Fibroblast of mammary gland (primary cell): ENCODE data around the gene XKR7.

Source experiments
- DNase-seq: peaks from one replicate; pipeline ENCODE4 v3.0.0-alpha.2; 2010; ENCODE audit warnings: low read depth
- H3K4me3 ChIP-seq: 2 replicates; pipeline ENCODE4 v1.5.1; 2011; ENCODE audit warnings: low read depth, mild to moderate bottlenecking, low read length, moderate library complexity; ENCODE audit not compliant: control insufficient read depth
- TF ChIP-seq, protein P1 (sequence below): conservative IDR thresholded peaks from 2 replicates; pipeline ENCODE4 v1.5.1; 2011; ENCODE audit warnings: low read depth, low read length, inconsistent platforms; ENCODE audit not compliant: control insufficient read depth, insufficient read depth

The XKR7 gene

GRCh38 chr20:32009564-32009963 lies 41.6 kb downstream of the XKR7 start:
- TF ChIP-seq, protein P1, sequence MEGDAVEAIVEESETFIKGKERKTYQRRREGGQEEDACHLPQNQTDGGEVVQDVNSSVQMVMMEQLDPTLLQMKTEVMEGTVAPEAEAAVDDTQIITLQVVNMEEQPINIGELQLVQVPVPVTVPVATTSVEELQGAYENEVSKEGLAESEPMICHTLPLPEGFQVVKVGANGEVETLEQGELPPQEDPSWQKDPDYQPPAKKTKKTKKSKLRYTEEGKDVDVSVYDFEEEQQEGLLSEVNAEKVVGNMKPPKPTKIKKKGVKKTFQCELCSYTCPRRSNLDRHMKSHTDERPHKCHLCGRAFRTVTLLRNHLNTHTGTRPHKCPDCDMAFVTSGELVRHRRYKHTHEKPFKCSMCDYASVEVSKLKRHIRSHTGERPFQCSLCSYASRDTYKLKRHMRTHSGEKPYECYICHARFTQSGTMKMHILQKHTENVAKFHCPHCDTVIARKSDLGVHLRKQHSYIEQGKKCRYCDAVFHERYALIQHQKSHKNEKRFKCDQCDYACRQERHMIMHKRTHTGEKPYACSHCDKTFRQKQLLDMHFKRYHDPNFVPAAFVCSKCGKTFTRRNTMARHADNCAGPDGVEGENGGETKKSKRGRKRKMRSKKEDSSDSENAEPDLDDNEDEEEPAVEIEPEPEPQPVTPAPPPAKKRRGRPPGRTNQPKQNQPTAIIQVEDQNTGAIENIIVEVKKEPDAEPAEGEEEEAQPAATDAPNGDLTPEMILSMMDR, result no peak

DNA sequence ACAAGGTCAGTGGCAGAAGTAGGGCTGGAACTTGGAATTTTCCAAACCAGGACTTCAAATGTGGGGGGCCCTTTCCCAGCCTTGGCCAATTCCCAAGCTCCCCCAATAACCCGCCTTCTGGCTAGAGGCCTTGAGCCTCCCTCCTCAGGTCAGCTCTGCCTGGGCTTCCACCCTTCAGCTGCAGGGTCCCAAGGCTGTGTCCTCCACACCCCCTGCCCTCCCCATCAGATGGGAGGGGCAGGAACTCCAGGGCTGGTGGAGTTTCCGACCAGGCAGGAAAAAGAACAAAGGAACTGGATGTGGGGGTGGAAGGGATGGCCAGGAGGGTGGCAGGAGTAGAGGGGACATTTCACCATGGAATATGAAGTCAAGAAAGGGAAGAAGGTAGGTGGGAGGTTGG lies 42.1 kb downstream of the XKR7 start, which contains the start of gene CCM2L:
CCM2L (plus strand) TSS at position 338 of the 400 bp plus-strand sequence; CDS start at position 355, 17 bp downstream.
- TF ChIP-seq, protein P1, result no peak
- DNase-seq, result no peak
- no peak within 1 kb of the TSS for H3K4me3 ChIP-seq

More at GRCh38 chr20:32009564-32009963, 41.6 kb downstream of the XKR7 start:
- no peak overlapping the region for H3K4me3 ChIP-seq
- DNase-seq, result no peak

GRCh38 chr20:32010666-32011065 lies 42.7 kb downstream of the XKR7 start:
- no peak overlapping the region for H3K4me3 ChIP-seq
- TF ChIP-seq, protein P1, result no peak

GRCh38 chr20:32012159-32012688 lies 44.3 kb downstream of the XKR7 start:
- H3K4me3 ChIP-seq, result no peak overlapping the region
- TF ChIP-seq, protein P1, result no peak
- no peak for DNase-seq

More at GRCh38 chr20:32010666-32011065, 42.7 kb downstream of the XKR7 start:
- no peak for DNase-seq

DNA sequence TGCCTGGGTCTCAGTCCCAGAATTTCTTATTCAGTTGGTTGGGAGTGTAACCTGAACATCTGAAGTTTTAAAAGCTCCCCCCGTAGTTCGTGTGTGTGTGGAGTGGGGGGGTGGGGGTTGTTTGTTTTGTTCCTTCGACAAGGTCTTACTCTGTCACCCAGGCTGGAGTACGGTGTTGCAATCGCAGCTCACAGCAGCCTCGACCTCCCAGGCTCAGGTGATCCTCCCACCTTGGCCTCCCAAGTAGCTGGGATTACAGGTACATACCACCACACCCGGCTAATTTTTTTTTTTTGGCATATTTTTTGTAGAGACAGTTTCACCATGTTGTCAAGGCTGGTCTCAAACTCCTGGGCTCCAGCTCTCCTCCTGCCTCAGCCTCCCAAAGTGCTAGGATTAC lies 45.4 kb downstream of the XKR7 start:
- no peak for DNase-seq
- TF ChIP-seq, protein P1, result no peak

GRCh38 chr20:32017711-32018251 lies 49.8 kb downstream of the XKR7 start:
- TF ChIP-seq, protein P1, result no peak
- DNase-seq, result no peak
- H3K4me3 ChIP-seq, result no peak overlapping the region

More for the DNA sequence above, 45.4 kb downstream of the XKR7 start:
- no peak overlapping the region for H3K4me3 ChIP-seq
